DMS 273 (cell line): Measurements from ENCODE around the gene ENPP6.
A peak's percentile ranks its signal among the peaks of the same experiment; 100 is the strongest.

Experiments used
- DNase-seq: peaks from one replicate; lab custom pipeline; 2025; ENCODE audit not compliant: unreplicated experiment; lab: John Stamatoyannopoulos, UW

Gene ENPP6

GRCh38 chr4:184110452-184111224, 107.0 kb downstream of the ENPP6 start:
- DNase-seq = no peak

GRCh38 chr4:184108006-184108501, 109.6 kb downstream of the ENPP6 start:
- DNase-seq = no peak

- DNase-seq = no peak
Measured at GRCh38 chr4:184104419-184105101, 113.1 kb downstream of the ENPP6 start.

- no peak for DNase-seq
Measured at GRCh38 chr4:184103527-184104264, 114.0 kb downstream of the ENPP6 start.

- DNase-seq = peak; percentile 27
Measured at GRCh38 chr4:184102927-184103326, 114.7 kb downstream of the ENPP6 start.

GRCh38 chr4:184102488-184102887, 115.2 kb downstream of the ENPP6 start:
- DNase-seq = no peak

- DNase-seq = no peak
Measured at GRCh38 chr4:184101711-184102110, 116.0 kb downstream of the ENPP6 start.

GRCh38 chr4:184100297-184100885, 117.3 kb downstream of the ENPP6 start:
- DNase-seq = peak; percentile 24

- peak; percentile 84 for DNase-seq
Measured at GRCh38 chr4:184099535-184099966, 118.1 kb downstream of the ENPP6 start.

- DNase-seq = peak; percentile 73
Measured at GRCh38 chr4:184099000-184099399, 118.7 kb downstream of the ENPP6 start.

GRCh38 chr4:184097815-184098214, 119.9 kb downstream of the ENPP6 start:
- no peak for DNase-seq

GRCh38 chr4:184097241-184097605, 120.5 kb downstream of the ENPP6 start:
- DNase-seq = peak; percentile 11

GRCh38 chr4:184096561-184097240, 121.0 kb downstream of the ENPP6 start:
- no peak for DNase-seq

- DNase-seq = no peak
Measured at GRCh38 chr4:184094532-184095159, 123.0 kb downstream of the ENPP6 start.

- no peak for DNase-seq
Measured at GRCh38 chr4:184091986-184092385, 125.7 kb downstream of the ENPP6 start.

GRCh38 chr4:184090571-184090970, 127.1 kb downstream of the ENPP6 start:
- no peak for DNase-seq

- no peak for DNase-seq
Measured at GRCh38 chr4:184080674-184081073, 137.0 kb downstream of the ENPP6 start.

- DNase-seq = no peak
Measured at GRCh38 chr4:184074677-184075388, 142.8 kb downstream of the ENPP6 start.

- DNase-seq = no peak
Measured at GRCh38 chr4:184067931-184068554, 149.6 kb downstream of the ENPP6 start.
